HG03175 (cell line): ENCODE data around the gene LCOR.

ENCODE experiments used
- ATAC-seq: cut with Tn5 transposase; IDR thresholded peaks from one replicate; pipeline ENCODE4 v1.9.1; 2021; ENCODE audit warnings: mild to moderate bottlenecking, moderate library complexity; ENCODE audit not compliant: unreplicated experiment

The LCOR gene

DNA sequence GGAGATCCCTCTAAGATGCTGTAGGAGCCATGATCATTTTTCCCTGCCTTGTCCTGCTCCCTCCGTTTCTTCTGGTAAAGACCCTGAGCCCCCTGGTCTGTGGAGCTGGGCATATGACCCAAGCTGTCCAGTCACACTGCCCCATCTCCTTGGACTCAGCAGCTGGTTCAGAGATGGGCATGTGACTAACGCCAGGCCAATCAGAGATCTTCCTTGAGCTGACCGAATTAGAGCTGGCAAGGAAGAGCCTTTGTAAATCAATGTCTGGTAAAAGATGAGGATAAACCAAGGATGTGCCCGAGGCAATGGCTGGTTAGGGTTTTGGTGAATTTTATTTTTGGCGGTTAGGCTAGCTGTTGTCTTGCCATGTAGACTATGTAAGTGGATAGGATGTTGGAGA, 173.3 kb downstream of the LCOR start:
- ATAC-seq = no peak

DNA sequence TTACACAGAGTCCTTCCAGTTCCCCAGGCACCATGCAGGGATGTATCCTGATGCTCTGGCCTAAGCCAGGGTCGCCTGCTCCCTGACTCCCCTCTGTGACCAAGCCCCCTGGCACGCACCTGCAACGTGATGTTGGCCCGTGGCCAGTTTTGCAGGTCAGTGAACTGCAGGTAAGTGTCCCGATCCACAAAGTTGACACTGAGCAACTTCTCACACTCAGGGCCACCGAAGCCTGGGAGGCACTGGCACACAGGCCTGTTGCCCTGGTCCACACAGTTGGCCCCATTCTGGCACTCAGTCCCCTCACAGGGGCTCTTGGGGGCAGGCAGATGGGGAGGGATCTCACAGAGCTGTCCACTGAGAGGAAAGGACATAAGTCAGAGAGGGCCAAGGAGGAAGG, 174.3 kb downstream of the LCOR start:
- ATAC-seq = no peak

DNA sequence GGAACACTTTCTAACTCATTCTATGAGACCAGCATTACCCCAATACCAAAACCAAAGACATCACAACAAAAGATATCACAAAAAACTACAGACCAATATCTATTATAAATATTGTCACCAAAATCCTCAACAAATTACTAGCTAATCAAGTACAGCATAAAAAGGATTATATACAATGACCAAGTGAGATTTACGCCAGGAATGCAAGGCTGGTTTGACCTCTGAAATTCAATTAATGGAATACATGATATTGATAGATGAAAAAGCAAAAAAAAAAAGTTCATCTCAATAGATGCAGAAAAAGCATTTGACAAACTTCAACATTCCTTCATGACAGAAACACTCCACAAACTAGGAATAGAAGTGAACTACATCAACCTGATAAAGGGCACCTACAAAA, 175.3 kb downstream of the LCOR start:
- no peak for ATAC-seq

DNA sequence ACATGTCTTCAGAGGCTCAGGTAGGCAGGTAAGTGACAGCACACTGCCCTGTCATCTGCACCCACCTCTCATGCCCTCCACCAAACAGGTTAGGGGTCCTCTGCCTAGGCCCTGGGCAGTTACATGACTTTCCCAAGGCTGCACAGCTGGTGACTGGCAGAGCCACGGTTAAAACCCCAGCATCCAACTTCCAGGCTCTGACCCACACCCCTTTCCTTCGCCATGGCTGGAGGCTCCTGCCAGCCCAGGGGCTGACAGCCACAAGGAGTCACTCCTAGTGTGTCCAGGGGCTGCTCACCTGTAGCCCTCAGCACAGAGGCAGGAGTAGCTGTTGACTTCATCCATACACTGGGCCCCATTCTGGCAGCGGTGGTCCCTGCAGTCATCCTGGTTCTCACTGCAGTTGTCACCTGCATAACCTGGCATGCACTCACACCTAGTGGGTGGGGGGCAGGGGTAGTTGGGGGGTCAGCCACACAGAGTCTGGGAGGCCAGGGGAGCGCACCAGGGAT, 178.7 kb downstream of the LCOR start:
- ATAC-seq = no peak

DNA sequence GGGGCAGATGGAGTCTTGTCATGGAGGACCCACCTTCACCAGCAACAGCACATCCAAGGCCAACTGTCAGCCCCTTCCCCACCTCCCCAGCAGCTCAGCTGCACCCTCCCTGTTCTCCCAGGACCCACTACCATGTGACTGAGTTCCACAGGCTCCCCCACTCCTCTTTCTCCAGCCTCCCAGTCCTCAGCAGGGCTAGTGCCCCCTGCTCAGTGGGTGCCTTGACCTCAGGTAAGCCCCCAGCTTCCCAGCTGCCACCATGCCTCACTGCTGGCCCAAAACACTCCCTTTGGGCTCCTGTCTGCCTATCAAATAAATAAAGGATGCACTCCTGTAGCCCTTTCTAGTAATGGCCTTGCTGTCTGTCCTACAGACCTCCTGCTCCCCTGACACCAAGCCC, 179.3 kb downstream of the LCOR start:
- ATAC-seq = no peak

DNA sequence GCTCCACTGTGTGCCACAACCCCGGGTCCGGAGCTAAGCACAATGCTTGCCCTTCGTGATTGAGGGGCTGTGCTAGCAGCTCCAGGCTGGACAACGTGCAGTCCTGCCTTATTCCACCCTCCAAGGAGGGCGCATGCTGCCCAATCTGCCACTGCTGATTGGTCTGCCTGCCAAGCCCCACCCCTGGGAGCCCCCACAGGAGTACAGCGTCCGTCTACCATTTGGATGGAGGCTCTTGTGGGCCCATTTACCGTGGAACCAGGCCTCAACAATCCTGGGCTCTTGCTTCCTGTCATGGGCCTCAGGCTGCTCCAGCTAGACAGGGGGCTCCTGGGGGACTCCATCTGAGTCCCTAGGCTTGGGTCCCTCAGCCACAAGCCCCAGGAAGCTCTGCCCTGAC, 180.4 kb downstream of the LCOR start:
- no peak for ATAC-seq

DNA sequence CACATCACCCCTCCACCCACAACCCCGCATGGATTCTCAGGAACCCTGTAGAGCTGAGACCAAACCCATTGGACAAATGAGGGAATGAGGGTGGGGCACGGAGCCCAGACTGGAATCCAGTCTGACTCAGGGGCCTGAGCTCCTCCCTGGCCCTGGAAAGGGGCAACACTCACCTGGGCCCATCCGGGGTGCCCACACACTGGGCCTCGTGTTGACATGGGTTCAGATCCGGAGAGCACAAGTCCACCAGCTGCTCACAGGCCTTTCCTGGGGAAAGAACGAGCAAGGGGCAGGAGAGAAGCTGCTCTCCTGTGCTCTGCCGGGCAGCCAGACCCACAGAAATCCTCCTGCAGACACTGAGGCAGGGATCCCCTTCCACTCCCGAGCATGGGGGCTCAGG, 181.5 kb downstream of the LCOR start:
- ATAC-seq = no peak

DNA sequence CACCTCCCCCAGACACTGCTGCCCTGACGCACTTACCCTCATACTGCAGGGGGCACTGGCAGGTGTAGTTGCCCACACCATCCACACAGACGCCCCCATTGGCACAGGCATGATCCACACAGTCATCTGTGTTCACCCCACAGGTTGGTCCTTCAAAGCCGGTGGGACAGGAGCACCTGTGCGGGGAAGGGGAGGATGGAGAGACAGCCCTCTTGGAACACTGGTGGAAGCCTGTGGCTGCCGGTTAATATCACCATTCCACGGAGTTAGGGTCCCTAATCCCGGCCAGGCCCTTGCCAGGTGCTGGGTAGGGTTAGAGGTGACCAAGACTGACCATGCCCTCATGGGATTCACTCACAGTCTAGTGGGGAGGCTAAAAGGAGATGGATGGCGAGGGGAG, 181.9 kb downstream of the LCOR start:
- no peak for ATAC-seq

DNA sequence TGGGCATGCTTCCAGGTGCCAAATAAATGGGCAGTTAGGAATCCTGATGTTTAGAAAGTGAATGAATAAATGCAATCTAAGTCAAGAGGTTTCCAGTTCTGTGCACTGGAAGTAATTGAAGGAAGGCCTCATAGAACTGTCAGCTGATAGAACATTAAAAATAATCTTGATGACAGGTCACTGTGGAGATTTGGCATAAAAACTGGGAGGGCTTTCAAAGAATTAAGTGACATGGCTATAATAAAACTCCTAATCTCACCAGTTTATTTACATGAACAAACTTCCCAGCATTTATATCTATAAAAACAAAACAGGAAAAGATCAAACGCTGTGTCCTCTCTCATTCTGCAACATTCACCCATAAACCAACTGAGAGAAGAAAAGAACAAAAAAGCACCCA, 183.1 kb downstream of the LCOR start:
- no peak for ATAC-seq

DNA sequence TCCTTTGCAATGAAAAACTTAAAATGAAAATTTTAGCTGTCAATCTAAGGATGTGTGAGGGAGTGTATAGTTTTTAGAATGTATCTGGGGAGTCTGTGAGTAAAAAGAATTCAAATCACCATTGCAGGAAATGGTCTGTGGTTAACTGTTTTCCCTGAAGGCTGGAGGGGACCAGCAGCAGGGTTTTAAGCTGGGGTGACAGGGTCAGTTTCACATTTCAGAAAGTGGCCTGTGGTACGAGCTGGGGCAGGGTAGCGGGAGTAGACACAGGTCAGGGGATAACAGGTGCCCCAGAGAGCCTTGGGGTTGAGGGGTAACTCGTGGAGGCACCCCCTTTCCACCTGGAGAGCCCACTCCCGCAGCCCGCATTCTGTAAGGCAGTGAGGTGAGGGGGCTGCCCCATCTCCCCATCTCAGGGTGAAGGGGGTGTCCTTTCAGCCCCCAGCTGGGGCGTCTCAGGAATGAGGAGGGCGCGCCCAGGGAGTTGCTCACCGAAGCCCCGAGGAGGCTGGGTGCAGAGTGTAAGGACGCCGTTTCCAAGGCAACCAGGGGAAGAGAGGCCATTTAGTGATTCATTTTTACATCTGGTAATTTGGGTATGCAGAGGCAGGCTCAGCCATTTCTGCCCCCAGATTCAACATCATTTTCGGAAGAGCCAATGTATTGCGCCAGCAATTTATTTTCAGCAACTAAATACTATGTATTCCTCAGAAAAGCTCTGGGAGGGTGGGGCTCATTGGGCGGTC, 184.8 kb downstream of the LCOR start:
- ATAC-seq = peak; percentile 78

DNA sequence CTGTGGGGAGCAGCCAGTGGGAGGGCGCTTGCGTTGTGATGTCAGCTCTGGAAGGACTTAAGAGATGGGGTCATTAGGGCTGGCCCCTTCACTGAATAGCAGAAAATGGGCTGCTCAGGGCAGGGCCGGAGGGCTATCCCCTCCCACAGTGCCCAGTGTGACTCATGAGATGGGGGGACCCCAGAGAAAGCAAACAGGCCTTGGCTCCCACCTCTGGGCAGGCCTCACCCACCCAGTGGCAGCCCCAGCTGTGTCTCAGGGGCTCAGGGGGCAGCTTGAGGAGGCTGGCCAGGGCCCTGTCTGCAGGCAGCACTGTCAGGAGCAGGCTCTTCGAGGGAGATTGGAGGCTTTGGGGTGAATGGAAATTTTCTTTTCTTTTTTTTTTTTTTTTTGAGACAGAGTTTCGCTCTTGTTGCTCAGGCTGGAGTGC, 185.4 kb downstream of the LCOR start:
- no peak for ATAC-seq

DNA sequence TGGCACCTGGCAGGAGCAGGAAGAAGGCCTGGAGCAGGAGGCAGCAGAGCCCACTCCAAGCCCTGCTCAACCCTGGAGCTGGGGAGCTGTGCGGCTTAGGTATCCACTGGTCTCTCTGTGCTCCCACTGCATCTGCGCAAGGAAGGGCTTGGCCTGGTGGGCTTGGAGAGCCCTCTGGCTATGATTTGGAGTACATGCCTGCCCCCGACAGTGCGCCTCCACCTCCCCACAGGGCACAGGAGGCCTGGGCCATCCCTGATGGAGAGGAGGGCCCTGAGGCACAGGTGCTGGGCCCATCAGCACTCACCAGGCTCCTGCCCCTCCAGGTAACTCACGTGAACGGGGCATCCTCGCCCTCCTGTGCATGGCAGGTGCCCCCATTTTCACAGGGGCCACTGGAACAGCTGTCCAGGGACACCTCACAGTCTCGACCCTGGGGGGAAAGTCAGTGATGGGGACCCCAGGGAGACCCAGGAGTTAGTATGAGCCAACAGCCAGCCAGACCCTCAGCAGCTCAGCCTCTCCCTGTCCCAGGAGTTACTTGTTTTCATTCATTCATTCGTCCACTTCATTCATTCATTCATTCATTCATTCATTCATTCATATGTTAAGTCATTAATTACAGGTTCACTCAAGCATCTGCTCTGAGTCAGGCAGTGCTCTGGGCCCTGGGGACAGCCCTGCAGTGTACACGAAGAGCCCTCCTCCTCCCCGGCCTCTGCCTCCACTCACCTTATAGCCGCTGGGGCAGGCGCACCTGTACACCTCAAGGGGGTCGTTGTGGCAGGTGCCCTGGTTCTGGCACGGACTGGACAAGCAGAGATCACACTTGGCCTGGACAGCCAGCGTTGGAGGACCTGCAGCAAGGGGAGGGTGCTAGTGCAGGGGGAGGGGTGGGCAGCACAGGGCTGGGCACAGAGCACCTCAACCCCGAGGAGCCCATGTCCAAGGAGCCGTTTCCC, 186.4 kb downstream of the LCOR start:
- ATAC-seq = no peak

DNA sequence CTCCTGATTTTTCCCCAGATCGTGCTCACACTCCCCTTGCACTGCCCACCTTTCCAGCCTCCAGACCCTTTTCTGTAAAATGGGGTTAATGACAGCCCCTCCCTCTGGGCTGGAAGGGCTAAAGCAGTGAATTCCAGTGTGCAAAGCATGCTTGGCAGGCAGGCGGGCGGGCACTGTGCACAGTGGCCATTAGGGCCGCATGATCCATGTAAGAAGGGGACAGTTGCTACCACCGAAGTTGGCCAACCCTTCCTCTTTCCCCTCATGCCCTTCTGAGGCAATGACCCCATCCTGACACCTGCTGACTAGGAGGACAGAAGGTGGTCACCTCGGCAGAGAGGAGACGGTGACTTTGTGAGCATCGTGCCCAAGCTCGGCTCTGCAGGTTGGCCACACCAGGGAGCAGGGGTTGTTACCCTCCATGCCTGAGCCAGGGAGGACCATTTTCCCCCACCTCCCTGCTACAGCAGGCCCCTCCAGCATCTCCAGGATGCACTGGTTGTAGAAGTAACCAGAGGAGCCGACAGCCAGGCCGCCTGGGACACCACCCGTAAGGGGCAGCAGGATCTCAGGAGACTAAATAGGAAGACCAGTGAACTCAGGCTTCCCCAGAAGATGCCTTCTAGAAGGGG, 187.2 kb downstream of the LCOR start:
- no peak for ATAC-seq

DNA sequence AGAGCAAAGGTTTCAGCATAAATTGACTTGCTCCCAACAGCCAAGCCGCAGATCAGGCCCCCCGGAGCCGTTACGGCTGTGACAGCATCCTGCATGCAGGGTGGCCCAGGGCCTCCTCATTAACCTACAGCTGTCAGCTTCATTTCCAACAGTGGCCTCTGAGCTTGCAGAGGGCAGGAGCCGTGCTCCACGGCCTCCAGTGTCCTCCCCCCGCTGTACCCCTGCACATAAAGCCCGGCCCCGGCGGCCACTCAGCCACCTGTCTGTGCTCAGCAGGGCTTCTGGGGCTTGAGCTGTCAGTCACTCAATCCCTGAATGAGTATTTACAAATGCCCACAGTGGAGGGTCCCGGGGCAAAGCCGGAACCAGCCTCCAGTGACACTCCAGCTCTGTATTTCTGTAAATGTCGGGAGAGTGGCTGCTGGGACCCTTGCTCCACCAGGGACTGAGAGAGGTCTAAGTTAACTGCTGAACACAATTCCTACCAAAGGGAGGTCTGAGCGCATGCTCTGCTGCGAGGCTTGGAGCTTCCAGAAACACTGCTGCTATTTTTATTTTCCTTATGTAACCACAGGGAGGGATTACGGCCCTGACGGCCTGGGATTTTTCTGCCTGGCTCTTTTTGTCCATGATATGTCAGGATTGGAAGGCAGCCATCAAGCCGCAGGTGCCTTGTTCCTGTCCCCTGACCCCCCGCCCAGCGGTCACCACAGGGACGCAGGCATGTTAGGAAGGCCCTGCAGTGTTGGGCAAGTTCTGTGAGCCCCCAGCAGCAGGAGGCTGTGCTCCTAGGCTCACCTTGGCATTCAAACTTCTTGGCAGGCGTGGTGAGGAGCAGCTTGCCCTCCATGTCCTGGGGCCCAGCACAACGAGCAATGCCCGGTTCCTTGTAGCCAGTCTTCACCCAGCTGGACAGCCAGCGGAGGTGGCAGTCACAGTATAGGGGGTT, 188.6 kb downstream of the LCOR start:
- ATAC-seq = no peak

DNA sequence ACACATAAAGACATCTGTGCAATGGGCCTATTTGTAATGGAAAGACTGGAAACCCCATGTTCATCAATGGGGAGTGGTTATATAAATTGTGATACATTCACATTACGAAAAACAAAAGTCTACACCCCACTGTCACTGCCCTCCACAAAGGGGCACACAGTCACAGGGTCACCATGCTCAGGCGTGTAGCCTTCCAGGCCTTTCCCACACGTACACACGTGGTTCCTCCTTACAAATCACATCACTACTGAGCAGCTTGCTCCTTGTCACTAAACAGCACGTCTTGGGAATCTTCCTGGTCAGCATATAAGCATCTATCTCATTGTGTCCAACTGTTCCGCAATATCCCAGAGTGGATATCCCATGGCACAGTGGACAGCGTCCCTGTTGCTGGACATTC, 190.5 kb downstream of the LCOR start:
- no peak for ATAC-seq

DNA sequence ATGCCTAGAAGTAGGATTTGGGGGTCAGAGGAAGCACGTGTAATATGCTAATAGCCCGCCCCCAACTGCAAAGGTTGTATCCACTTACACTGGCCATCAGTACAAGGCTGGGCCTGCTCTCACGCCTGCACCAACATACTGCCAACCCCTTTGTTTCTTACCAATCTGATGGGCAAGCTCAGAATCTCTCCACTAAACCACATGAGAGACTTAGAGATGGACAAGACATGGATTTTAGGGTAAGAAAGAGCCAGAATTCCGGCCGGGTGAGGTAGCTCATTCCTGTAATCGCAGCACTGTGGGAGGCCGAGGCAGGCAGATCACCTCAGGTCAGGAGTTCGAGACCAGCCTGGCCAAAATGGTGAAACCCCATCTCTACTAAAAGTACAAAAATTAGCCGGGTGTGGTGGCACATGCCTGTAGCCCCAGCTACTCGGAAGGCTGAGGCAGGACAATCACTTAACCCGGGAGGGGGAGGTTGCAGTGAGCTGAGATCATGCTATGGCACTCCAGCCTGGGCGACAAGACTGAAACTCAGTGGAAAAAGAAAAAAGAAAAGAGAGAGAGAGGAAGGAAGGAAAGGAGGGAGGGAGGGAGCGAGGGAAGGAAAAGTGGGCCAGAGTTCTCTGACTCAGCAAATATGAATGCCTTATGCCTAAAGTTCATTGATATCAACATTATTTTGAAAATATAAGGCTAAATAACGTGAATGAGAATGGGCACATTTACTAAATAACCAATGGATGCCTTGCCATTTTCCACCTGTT, 191.5 kb downstream of the LCOR start:
- no peak for ATAC-seq

DNA sequence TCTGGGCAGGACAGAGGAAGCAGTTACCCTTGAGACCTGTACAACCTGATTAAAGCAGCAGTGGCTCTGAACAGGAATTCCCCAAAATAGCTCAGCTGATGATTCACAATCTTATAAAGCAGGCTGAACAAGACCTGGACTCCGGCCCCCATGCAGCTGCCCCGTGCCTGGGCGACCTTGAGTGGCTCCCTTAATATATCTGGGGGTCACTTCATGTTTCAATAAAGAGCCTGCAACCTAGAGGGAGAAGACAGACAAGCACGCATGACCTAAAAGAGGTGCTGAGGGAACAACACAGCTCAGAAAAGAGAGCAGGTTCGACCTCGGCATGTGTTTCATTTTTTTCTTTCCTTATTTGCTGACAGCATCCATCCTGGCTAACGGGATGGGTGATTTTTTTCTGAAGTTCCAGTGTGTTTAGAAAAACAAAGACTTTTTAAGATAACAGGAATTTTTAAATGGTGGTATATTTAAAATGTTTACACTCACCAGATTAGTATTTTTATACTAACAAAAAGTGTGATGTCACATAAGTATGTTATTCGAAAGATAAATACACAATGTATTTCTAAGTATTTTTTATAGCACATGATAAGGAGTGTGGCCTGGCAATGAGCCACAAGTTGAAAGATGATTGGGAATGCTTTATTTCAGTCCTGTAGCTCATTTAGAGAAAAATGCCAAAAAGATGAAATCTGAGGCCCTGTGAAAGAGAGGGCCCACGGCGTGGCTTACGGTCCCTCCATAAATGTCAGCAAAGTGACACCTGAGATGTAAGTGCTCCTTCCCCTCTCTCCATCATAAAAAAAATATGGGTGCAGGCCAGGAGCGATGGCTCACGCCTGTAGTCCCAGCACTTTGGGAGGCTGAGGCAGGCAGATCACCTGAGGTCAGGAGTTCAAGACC, 192.3 kb downstream of the LCOR start:
- ATAC-seq = no peak

DNA sequence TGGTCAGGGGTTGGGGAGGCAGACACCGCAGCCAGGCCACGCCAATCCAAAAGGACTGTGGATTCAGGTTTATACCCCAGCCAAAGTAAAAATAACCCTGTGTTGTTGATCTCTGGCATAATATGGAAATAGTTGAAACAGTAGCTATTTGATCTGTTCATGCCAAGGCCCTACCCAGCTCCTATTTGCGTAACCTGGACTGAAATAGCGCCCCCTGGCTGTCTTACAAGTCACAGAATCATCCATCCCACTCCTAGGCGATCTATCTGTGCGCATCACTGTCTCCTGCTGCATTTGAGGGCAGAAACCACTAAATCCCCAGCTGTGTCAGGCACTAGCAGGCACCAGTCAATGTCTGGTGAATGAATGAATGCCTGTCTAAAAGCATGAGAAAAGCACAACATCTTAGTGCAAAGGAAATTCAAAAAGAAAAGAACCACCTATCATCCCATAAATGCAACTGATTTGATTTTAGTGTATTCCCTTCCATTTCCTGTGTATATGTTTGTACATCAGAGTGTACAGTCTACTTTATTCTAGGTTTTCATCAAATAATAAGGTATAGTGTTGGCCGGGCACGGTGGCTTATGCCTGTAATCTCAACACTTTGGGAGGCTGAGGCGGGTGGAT, 193.6 kb downstream of the LCOR start:
- ATAC-seq = no peak
